ENCODE results near the gene SPTBN1.

The SPTBN1 gene

DNA sequence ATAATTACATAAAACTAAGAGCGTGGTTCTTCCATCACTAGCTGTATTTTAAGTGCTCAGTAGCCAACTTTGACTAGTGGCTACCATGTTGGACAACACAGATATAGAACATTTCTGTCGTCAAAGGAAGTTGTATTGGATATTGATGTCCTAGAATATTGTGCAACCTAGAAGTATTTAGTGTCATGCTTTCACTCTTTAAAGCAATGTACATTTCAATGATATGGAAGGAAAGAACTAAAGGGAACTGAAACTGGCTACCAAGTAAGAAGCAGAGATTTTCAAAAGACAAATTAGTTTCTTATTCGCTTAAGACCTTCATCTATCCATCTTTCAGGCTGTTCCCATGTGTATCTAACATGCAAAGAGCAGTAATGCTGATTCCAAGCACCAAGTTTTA lies 182.0 kb downstream of the SPTBN1 start:
- H3K9ac ChIP-seq (ENCODE audit: low read depth, low read length) = no peak overlapping the region
- peaks cover 25% of the 10 kb centered on the region for H3K4me1 ChIP-seq (ENCODE audit: insufficient read depth, low read length)
- no peaks in the 10 kb centered on the region for H3K27me3 ChIP-seq (ENCODE audit: insufficient read depth, low read length)
- no peaks in the 10 kb centered on the region for H3K9me3 ChIP-seq (ENCODE audit: insufficient read depth, low read depth, low read length)
- peaks cover 97% of the 10 kb centered on the region for H3K36me3 ChIP-seq (ENCODE audit: insufficient read depth, low read length)
- 98% methylated on average over 3 of the region's 3 CpGs for WGBS
- no peak overlapping the region for H3K4me3 ChIP-seq (ENCODE audit: low read length)
- H3K27ac ChIP-seq (ENCODE audit: low read depth, low read length) = no peak overlapping the region

DNA sequence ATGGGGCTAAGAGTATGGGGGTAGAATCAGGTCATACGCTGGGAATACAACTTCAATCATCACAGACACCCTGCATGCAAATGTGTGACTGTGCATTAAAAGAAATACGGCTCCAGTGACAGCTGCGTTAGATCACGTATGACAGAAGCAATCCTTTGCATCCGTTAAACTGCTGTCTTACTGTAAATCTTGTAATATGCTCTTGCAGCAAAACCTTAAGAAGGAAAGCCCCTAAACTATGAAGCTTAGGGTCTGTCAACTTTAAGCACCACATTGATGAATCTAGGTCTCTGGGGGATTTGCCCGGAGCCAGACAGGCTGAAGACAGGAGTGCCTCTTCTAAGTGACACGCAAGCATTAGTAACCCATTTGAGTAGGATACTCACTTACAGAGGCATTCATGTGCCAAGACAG lies 182.7 kb downstream of the SPTBN1 start:
- Histone ChIP-seq H3K9me3 (ENCODE audit: insufficient read depth, low read depth, low read length) (no peaks in the 10 kb centered on the region), H3K4me3 (ENCODE audit: low read length) (no peak overlapping the region), H3K36me3 (ENCODE audit: insufficient read depth, low read length) (peaks cover 97% of the 10 kb centered on the region), H3K9ac (ENCODE audit: low read depth, low read length) (no peak overlapping the region), H3K27me3 (ENCODE audit: insufficient read depth, low read length) (no peaks in the 10 kb centered on the region), H3K4me1 (ENCODE audit: insufficient read depth, low read length) (peaks cover 20% of the 10 kb centered on the region), H3K27ac (ENCODE audit: low read depth, low read length) (no peak overlapping the region)
- 94% methylated on average over 7 of the region's 7 CpGs for WGBS

DNA sequence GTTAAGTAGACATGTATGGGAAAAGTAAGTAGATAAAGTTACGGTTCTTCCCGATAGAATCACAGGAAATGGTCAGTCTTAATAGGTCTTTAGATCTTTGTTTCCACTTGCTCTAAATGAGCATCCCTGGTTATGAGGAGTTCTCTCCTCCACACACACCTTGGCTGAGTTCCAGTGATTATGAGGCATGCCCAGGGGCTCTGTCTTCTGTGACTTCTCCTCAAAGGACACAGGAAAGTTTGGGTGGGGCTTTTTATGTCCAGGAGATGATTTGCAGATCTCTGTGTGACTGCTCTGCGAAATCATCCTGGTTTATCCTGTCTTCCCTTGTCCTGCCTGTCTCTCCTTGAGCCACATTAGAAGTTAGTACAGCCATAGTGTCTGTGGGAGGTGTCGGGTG lies 183.5 kb downstream of the SPTBN1 start:
- 89% methylated on average over 4 of the region's 4 CpGs for WGBS
- H3K9me3 ChIP-seq (ENCODE audit: insufficient read depth, low read depth, low read length) = no peaks in the 10 kb centered on the region
- peaks cover 97% of the 10 kb centered on the region for H3K36me3 ChIP-seq (ENCODE audit: insufficient read depth, low read length)
- H3K27me3 ChIP-seq (ENCODE audit: insufficient read depth, low read length) = no peaks in the 10 kb centered on the region
- H3K4me1 ChIP-seq (ENCODE audit: insufficient read depth, low read length) = peaks cover 12% of the 10 kb centered on the region; the same call in 1 of the 2 replicates
- H3K27ac ChIP-seq (ENCODE audit: low read depth, low read length) = no peak overlapping the region
- H3K4me3 ChIP-seq (ENCODE audit: low read length) = no peak overlapping the region
- H3K9ac ChIP-seq (ENCODE audit: low read depth, low read length) = no peak overlapping the region

DNA sequence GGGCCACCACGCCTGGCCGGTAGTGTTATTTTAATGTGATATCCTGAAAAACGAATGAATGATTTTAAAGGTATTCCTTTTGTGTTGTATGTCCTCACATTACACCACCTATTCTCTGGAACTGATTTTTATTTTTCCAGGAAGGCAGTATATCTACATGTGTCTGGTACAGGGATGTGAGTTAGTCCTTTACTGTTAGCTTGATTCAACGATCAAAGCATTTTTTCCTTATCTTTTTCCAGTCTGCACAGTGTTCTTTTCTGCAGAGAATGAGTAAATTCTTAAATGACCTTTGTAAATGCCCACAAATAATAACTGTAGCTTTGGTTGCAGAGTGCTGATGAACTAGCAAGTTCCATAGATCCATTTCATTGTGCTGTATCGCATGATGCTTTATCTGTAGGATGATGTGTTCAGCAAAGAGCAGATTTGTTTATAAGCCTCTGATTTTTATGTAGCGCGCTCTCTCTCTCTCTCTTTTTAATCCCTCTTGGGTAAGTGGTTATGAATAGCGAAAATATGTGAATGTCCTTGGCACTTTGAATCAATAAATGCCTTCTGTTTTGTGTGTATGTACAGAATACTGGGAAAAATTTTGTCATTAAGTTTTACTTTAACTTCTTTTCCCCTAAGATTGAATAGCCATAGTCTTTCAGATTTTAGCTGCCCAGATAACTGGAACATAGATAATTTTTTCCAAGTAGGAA lies 184.9 kb downstream of the SPTBN1 start:
- WGBS = 98% methylated on average over 7 of the region's 8 CpGs

DNA sequence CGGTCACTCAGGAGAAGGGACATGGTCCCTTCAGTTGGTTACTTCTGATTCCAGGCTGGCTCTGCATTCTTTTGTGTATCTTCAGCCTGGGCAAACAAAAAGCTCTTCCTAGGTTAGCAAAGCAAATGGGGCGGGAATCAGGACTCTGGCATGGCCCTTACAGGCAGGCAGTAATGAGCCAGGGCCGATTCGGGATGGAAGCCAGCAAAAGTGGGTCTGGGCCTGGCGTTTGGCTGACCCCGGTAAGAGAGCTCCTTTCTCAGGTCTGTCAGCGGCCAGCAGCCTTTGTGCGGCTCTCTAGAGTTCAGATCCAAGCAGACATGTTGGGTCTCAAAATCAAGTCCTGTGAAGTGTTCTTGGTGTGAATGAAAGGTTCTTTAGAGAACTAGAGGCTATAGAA lies 185.9 kb downstream of the SPTBN1 start:
- Histone ChIP-seq H3K9ac (ENCODE audit: low read depth, low read length) (no peak overlapping the region), H3K27me3 (ENCODE audit: insufficient read depth, low read length) (no peaks in the 10 kb centered on the region), H3K9me3 (ENCODE audit: insufficient read depth, low read depth, low read length) (no peaks in the 10 kb centered on the region), H3K36me3 (ENCODE audit: insufficient read depth, low read length) (peaks cover 97% of the 10 kb centered on the region), H3K4me1 (ENCODE audit: insufficient read depth, low read length) (no peaks in the 10 kb centered on the region), H3K4me3 (ENCODE audit: low read length) (no peak overlapping the region), H3K27ac (ENCODE audit: low read depth, low read length) (0 out of 2 replicates have a peak overlapping the region, but pooled peaks have one; percentile 20)
- WGBS = 94% methylated on average over 8 of the region's 8 CpGs

More for the DNA sequence above, 184.9 kb downstream of the SPTBN1 start:
- Histone ChIP-seq H3K9ac (ENCODE audit: low read depth, low read length) (no peak overlapping the region), H3K27me3 (ENCODE audit: insufficient read depth, low read length) (no peaks in the 10 kb centered on the region), H3K4me1 (ENCODE audit: insufficient read depth, low read length) (no peaks in the 10 kb centered on the region), H3K4me3 (ENCODE audit: low read length) (no peak overlapping the region), H3K36me3 (ENCODE audit: insufficient read depth, low read length) (peaks cover 97% of the 10 kb centered on the region), H3K9me3 (ENCODE audit: insufficient read depth, low read depth, low read length) (no peaks in the 10 kb centered on the region), H3K27ac (ENCODE audit: low read depth, low read length) (no peak overlapping the region)

DNA sequence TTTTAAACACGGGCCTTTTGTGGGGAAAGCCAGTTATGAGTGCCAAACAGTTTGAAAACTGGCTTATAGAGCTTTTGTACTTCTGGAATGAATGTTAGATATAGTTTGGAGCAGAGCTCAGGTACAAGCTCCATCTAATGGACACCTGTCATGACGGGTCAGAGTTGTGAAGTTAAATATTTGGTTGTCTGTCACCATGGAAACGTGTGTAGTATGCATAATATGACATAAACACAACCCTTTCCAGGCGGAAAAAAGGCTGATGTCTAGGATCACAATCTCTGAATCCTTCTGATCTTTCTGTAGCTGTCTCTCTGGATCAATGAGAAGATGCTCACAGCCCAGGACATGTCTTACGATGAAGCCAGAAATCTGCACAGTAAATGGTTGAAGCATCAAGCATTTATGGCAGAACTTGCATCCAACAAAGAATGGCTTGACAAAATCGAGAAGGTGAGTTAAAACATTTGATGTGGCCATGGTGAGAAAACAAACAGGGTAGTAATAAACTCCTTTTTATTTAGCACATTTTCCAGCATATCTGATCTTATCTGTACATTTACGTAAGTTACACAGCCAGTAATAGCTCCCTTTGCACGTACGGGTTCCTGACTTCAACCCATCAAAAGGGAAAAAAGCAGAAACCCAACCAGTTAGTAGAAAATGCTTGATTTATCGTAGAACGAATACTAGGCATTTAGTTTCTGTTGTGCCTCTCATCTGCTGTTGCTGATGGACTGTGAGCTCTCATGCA lies 186.7 kb downstream of the SPTBN1 start:
- Histone ChIP-seq H3K27me3 (ENCODE audit: insufficient read depth, low read length) (no peaks in the 10 kb centered on the region), H3K36me3 (ENCODE audit: insufficient read depth, low read length) (peaks cover 97% of the 10 kb centered on the region), H3K4me3 (ENCODE audit: low read length) (no peak overlapping the region), H3K27ac (ENCODE audit: low read depth, low read length) (no peak overlapping the region), H3K9ac (ENCODE audit: low read depth, low read length) (no peak overlapping the region), H3K4me1 (ENCODE audit: insufficient read depth, low read length) (no peaks in the 10 kb centered on the region), H3K9me3 (ENCODE audit: insufficient read depth, low read depth, low read length) (no peaks in the 10 kb centered on the region)
- WGBS = 95% methylated on average over 11 of the region's 11 CpGs

DNA sequence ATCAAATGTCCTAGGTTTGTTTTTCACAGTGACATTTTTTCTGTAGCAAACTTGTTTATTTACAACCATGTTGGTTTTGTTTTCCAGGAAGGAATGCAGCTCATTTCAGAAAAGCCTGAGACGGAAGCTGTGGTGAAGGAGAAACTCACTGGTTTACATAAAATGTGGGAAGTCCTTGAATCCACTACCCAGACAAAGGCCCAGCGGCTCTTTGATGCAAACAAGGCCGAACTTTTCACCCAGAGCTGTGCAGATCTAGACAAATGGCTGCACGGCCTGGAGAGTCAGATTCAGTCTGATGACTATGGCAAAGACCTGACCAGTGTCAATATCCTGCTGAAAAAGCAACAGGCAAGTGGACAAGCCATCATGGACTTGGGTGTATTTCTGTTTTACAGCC lies 188.1 kb downstream of the SPTBN1 start:
- Histone ChIP-seq H3K4me3 (ENCODE audit: low read length) (no peak overlapping the region), H3K9ac (ENCODE audit: low read depth, low read length) (no peak overlapping the region), H3K9me3 (ENCODE audit: insufficient read depth, low read depth, low read length) (no peaks in the 10 kb centered on the region), H3K27ac (ENCODE audit: low read depth, low read length) (no peak overlapping the region), H3K36me3 (ENCODE audit: insufficient read depth, low read length) (peaks cover 97% of the 10 kb centered on the region), H3K27me3 (ENCODE audit: insufficient read depth, low read length) (no peaks in the 10 kb centered on the region), H3K4me1 (ENCODE audit: insufficient read depth, low read length) (no peaks in the 10 kb centered on the region)
- 93% methylated on average over 4 of the region's 4 CpGs for WGBS

DNA sequence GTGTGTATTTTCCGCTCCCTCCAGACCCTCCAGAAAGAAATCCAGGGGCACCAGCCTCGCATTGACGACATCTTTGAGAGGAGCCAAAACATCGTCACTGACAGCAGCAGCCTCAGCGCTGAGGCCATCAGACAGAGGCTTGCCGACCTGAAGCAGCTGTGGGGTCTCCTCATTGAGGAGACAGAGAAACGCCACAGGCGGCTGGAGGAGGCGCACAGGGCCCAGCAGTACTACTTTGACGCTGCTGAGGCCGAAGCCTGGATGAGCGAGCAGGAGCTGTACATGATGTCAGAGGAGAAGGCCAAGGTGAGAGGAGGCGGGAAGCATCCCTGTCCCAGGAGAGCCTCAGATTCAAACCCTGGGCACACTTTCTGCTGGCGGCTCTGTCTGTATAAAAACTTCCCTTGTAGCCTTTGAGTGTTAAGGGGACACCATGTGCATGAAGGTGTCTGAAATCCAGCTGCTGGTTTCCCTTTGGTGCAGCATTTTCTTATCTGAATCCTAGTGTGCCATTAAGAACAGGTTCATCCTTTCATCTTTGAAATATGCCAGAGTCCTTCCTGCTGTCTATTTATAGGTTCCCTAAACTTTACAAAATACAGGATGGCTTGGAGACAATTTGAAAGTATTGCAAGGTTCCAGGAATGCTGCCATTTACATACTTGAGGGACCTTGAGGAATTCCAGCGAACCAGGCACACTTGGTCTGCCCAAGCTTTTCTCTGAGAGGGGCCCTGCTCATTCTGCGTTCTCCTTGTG lies 190.2 kb downstream of the SPTBN1 start:
- H3K4me3 ChIP-seq (ENCODE audit: low read length) = no peak overlapping the region
- 96% methylated on average over 16 of the region's 16 CpGs for WGBS
- H3K4me1 ChIP-seq (ENCODE audit: insufficient read depth, low read length) = no peaks in the 10 kb centered on the region
- H3K9me3 ChIP-seq (ENCODE audit: insufficient read depth, low read depth, low read length) = no peaks in the 10 kb centered on the region
- no peak overlapping the region for H3K9ac ChIP-seq (ENCODE audit: low read depth, low read length)
- no peaks in the 10 kb centered on the region for H3K27me3 ChIP-seq (ENCODE audit: insufficient read depth, low read length)
- H3K36me3 ChIP-seq (ENCODE audit: insufficient read depth, low read length) = peaks cover 99% of the 10 kb centered on the region
- no peak overlapping the region for H3K27ac ChIP-seq (ENCODE audit: low read depth, low read length)

DNA sequence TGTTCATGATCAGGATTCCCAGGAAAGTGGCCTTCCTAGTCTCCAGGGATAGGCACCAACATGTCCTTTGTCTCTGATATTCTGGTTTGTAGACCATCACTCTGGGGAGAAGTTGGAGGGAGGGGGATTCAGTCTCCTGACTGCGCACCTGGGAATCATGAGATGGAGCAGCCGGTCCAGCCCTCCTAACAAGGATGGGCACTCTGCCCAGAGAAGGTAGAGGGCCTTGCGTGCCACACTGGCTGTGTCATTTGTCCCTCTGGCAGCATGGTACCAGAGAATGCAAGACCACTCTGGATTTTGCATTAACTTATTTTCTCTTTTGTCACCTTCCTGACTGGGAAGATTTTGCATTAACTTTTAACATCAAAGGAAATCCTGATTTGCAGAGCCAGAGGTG lies 192.1 kb downstream of the SPTBN1 start:
- WGBS = 99% methylated on average over 3 of the region's 3 CpGs
- Histone ChIP-seq H3K9me3 (ENCODE audit: insufficient read depth, low read depth, low read length) (no peaks in the 10 kb centered on the region), H3K9ac (ENCODE audit: low read depth, low read length) (no peak overlapping the region), H3K4me3 (ENCODE audit: low read length) (no peak overlapping the region), H3K36me3 (ENCODE audit: insufficient read depth, low read length) (peaks cover 100% of the 10 kb centered on the region), H3K27ac (ENCODE audit: low read depth, low read length) (no peak overlapping the region), H3K4me1 (ENCODE audit: insufficient read depth, low read length) (no peaks in the 10 kb centered on the region), H3K27me3 (ENCODE audit: insufficient read depth, low read length) (no peaks in the 10 kb centered on the region)

DNA sequence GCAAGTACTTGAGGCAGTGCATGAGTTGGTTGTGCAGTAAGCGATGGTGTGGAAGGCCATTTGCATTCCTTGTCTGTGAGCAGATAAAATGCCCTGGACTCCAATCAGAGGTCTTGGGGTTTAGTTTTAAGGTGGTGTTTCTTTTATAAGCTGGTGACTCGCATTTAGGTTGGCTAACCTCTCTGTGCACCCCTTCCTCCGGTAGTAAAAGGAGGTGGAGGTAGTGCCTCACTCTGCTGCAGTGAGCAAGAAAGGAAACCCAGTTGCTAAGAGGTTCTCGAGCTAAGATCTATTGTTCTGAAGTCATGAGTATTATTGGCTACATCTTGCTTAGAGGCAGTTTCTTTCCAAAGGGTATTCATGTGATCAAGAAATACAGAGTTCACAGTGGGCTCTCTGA lies 193.1 kb downstream of the SPTBN1 start:
- H3K27me3 ChIP-seq (ENCODE audit: insufficient read depth, low read length) = no peaks in the 10 kb centered on the region
- H3K4me1 ChIP-seq (ENCODE audit: insufficient read depth, low read length) = no peaks in the 10 kb centered on the region
- 97% methylated on average over 4 of the region's 4 CpGs for whole genome bisulfite sequencing
- H3K27ac ChIP-seq (ENCODE audit: low read depth, low read length) = no peak overlapping the region
- no peak overlapping the region for H3K9ac ChIP-seq (ENCODE audit: low read depth, low read length)
- no peaks in the 10 kb centered on the region for H3K9me3 ChIP-seq (ENCODE audit: insufficient read depth, low read depth, low read length)
- H3K36me3 ChIP-seq (ENCODE audit: insufficient read depth, low read length) = peaks cover 100% of the 10 kb centered on the region
- no peak overlapping the region for H3K4me3 ChIP-seq (ENCODE audit: low read length)

DNA sequence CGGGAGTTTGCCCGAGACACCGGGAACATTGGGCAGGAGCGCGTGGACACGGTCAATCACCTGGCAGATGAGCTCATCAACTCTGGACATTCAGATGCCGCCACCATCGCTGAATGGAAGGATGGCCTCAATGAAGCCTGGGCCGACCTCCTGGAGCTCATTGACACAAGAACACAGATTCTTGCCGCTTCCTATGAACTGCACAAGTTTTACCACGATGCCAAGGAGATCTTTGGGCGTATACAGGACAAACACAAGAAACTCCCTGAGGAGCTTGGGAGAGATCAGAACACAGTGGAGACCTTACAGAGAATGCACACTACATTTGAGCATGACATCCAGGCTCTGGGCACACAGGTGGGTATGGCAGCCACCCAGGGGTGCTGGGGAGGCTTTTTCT lies 193.5 kb downstream of the SPTBN1 start:
- Histone ChIP-seq H3K27me3 (ENCODE audit: insufficient read depth, low read length) (no peaks in the 10 kb centered on the region), H3K4me1 (ENCODE audit: insufficient read depth, low read length) (no peaks in the 10 kb centered on the region), H3K4me3 (ENCODE audit: low read length) (no peak overlapping the region), H3K36me3 (ENCODE audit: insufficient read depth, low read length) (peaks cover 100% of the 10 kb centered on the region), H3K9ac (ENCODE audit: low read depth, low read length) (no peak overlapping the region), H3K27ac (ENCODE audit: low read depth, low read length) (no peak overlapping the region), H3K9me3 (ENCODE audit: insufficient read depth, low read depth, low read length) (no peaks in the 10 kb centered on the region)
- 96% methylated on average over 12 of the region's 12 CpGs for WGBS

Measured in HUES64 (cell line).